ENCODE measurements around the gene TRPM4.

DNA sequence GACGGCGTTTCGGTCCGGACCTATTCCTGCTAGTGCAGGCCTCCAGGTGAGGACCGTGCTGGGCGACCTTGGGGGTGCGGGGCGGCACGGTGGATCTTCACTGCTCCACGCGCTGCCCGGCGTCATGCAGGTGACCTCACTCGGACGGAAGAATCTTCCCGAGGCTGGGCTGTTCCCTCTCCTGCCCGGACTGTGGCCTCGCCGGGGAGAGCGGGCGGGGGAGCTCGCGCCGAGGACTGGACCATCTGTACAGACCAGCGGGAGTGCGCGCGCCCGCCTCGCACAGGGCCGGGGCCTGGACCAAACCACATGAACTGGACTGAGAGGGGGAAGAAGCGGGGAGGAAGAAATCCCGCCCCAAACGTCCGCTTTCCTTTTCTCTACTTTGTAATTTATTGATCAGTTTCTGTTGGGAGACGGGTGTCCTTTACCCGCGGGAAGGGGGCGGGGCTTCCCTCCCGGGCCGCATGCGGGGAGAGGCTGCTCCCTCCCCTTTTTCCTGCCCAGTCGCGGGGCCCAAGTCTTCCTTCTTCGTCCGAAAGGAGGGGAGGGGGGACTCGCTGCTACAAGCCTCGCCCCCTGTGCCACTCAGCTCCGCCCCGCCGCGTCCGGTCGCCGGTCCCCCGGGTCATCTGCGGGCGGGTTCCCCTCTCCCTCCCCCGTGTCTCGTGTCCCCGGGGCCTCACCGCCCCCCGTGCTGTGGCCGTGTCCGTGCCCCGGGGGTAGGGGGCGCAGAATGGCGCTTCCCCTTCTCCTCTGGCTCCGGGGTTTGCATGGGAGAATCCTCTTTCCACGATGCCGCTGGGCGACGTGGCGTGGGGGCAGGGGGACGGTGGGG, 7.3 kb upstream of the TRPM4 start:
- TF ChIP-seq, protein P1, sequence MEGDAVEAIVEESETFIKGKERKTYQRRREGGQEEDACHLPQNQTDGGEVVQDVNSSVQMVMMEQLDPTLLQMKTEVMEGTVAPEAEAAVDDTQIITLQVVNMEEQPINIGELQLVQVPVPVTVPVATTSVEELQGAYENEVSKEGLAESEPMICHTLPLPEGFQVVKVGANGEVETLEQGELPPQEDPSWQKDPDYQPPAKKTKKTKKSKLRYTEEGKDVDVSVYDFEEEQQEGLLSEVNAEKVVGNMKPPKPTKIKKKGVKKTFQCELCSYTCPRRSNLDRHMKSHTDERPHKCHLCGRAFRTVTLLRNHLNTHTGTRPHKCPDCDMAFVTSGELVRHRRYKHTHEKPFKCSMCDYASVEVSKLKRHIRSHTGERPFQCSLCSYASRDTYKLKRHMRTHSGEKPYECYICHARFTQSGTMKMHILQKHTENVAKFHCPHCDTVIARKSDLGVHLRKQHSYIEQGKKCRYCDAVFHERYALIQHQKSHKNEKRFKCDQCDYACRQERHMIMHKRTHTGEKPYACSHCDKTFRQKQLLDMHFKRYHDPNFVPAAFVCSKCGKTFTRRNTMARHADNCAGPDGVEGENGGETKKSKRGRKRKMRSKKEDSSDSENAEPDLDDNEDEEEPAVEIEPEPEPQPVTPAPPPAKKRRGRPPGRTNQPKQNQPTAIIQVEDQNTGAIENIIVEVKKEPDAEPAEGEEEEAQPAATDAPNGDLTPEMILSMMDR (IDR thresholded peaks at IDR 0.05), result no peak
- TF ChIP-seq EP300 (IDR thresholded peaks at IDR 0.05) (no peak), POLR2A (IDR thresholded peaks at IDR 0.05) (peak in 2 of 4 donors; percentile 19 to 33)

Data from upper lobe of left lung (tissue), 4 donors.